Measurements from ENCODE around the gene ZNF200.
"Not testable (repeated sequence)": the region's sequence is repeated elsewhere in the genome, so short reads cannot be mapped to it uniquely, and the experiment has no call there.

Gene ZNF200

DNA sequence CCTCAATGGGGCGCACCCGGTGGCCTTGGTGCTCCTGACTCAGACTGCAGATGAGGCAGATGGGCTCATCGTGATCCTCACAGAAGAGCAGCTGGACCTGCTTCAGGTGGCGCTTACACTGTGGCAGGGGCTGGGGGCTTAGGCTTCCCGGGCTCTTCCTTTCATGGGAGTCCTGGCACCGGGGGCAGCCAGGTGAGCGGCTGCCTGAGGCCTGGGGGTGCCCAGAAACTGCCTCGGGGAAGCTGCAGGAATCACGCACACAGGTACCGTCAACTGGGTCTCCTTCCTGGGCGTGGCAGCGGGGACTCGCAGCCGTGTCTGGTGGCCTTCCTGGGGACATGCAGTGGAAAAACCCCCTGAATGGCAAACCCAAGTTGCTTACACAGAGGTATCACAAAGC, 14.5 kb upstream of the ZNF200 start:
- DNase-seq (ENCODE audit: low spot score): no peak

DNA sequence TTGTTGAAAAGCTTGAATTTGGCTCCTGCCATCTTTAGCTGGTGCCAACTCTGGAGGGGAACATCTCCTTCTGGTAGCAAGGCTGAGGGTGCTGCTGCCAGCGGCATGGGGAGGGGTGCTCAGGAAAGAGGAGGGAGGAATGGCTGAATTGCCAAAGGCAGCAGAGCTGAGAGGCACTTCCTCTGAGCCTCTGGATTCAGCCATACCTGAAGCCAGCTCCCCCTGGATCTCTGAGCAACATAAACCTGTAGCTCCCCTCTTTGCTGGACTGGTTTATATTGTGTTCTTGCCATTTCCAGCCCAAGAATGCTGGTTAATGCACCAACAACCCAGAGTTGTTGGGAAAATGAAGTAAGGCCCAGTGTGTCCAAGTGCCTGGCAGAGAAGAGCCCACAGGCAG, 14.1 kb upstream of the ZNF200 start:
- no peak for DNase-seq (ENCODE audit: low spot score)

DNA sequence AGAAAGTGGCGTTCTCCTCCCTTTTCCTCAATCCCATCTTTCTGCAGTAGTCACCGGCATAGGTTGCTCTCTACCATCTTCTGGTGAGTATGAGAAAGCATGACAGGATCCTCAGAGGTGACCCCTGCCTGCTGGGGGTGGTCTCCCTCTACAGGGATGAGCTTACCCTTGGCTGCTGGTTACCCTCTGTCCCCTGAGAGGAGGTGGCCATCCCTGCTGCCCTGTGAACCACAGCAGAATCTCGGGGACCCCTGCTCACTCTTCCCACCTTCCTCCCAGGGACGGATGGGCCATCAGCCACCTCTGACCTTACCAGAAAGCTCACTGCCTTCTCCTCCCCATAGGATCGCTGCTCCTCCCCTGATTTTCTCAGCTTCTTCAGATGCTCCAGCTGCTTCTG, 13.6 kb upstream of the ZNF200 start:
- DNase-seq (ENCODE audit: low spot score): no peak

DNA sequence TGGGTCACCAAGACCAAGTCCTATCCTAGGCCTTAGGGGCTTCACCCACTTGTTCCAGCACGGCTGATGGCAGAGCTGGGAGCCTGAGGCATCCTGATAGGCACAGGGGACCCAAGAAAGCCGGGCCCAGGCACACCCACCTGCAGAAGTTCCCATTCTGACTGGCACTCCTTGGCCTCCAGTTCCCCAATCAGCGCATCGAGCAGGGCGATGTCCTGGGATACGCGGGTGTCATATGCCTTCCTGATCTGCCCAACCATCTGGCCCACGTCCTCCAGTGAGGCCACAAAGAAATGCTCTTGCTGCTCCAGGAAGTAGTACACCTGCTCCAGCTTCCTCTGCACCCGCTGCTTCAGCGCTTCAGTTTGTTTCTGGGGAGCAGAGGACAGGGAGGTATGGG, 11.9 kb upstream of the ZNF200 start:
- DNase-seq (ENCODE audit: low spot score): no peak

DNA sequence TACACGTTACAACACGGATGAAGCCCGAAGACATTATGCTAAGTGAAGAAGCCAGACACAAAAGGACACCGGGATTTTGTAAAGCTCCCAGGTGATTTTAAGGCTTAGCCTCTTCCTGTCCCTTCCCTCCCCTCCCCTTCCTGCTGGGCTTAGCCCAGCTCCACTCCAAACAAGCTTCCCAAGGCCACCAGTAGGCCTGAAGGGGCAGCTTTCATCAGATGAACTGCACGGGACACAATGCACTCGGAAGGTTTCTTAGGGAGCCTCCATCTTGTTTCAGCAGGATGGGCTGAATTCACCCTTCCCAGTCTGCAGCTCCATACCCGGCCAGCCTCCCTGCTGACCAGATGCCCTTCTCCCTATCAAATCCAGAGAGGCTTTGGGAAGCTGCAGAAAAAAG, 11.0 kb upstream of the ZNF200 start:
- DNase-seq (ENCODE audit: low spot score): no peak

DNA sequence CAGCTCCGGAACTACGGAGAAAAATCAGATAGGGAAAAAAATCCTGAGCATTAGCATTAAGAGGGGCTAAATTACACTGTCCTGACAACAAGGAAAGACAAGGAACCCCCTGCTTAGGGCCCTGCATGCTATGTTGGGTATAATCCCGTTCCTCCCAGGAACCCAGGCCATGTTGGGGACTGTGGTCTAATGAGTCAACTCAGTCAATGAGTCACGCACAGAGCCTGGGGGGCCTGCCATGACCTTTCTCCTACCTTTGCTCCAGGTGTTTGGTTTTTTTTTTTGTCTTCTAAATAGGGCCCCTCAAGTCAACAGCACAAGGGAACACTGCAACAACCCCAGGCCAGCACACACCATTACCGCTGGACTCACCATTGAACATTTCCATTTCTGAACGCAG, 8.9 kb upstream of the ZNF200 start:
- DNase-seq (ENCODE audit: low spot score): no peak

DNA sequence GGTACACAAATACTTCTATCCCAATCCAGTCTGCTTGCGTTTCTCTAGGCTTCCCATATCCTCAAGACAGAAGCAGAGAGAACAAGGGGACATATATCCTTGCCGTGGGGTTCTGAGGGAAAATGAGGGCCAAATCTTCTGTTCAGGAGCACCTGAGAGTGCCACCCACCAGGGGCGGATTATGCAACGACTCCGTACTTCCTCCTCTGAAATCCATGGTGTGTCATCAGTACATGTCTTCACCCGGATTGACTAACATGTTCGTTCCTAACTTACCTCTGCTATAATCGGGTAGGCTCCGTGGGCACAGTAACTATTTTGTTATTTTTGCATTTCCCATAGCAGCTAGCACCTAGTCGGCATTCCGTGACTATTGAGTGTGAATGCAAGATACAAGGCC, 7.8 kb upstream of the ZNF200 start:
- no peak for DNase-seq (ENCODE audit: low spot score)

DNA sequence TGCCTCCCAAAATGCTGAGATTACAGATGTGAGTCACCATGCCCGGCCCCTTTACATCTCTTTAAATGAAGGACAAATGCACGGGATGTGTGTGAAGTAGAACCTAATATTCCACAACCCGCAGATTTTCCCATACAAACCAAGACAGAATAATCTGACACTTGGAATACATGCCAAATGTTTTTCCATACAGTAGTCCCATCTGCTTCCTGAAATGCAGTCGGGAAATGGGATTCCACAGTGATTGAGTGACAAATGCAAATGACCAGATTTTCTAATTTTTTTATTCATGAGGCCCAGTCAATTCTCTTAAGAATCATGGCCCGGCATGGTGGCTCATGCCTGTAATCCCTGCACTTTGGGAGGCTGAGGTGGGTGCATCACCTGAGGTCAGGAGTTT, 6.8 kb upstream of the ZNF200 start:
- no peak for DNase-seq (ENCODE audit: low spot score)

DNA sequence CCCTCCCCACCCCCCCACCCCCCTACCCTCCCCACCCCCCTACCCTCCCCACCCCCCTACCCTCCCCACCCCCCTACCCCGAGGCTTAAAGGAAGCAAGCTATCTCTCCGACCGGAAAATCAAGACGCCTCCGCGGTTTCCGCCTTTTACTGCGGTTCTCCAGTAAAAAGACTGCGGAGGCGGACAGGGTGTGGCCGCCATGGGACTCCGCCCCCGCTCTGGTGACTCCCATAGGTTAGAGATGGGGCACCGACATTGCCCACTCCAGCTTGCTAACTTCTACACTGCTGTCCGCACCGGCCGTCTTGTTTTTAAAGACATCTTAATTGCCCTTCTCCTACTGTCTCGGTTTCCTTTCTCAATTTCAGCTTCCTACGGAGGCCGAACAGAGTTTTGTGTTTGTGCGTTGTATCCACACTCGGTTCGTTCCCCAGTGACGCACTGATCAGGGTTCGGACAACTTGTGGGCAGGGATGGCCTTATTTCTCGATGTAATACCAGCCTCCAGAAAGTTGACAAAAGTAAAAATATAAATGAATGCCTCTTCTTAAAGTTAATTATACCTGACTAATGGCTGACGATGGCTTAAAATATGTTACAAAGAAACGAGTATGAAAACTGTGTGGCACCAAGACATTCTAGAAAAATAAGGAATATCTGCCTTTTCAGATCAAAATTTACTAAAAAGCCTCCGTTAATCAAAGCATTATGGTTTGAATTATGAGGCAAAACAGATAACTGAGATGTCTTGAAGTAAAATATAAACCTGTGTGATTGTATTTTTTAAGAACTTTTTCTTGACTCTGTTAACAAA, 1.1 kb upstream of the ZNF200 start:
- DNase-seq (ENCODE audit: low spot score): no peak

DNA sequence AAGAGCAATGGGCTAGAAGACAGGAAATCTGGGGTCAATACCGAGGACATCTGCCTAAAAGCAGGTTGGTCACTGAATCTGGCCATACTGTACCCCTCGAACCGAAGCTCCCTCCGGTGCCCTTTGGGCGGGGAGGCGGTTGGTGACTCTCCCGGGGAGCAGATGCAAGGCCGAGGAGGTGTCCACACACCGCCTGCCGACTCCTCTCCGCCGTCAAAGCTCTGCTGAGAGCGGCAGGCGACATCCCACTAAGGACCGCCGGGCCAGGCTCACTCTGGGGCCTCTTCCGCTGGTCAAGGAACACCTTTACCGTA, 458 bp downstream of the ZNF200 start:
- no peak for DNase-seq (ENCODE audit: low spot score)

DNA sequence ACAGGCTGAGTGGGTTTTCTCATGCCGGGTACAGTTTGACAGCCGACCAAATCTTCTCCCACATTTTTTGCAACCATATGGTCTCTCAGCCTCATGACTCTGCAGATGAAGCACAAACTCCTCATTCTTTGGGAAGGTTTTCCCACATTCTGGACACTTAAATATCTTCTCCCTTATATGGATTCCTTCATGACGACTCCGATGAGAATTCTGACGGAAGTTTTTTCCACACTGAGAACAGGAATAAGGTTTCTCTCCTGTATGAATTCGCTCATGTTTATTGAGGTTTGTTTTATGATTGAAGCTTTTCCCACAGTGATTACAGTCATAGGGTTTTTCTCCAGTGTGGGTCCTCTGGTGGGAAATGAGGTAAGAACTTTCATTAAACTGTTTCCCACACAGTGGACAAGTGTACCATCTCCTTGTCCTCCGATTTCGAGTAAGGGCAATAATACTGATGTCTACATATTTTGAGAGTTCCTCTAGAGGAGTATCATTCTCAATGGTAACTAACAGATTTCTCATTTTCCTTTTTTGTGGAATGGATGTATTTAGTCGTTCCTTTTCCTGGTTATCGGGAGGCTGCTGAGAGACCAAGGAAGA, 10.9 kb downstream of the ZNF200 start:
- no peak for DNase-seq (ENCODE audit: low spot score)

DNA sequence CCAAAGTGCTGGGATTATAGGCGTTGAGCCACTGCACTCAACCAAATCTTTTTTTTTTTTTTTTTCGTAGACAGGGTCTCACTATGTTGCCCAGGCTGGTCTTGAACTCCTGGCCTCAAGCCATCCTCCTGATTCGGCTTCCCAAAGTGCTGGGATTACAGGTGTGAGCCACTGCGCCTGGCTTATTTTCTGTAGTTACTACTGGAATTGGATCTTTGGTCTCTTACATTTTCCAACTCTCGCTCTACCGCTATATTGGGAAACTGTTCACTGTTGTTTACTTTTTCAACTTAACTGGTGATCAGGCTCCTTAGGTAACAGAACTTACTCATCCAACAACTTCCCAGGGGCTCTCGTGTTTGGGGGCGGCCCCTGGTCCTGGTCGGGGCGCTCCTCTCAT, 14.1 kb downstream of the ZNF200 start:
- no peak for DNase-seq (ENCODE audit: low spot score)

DNA sequence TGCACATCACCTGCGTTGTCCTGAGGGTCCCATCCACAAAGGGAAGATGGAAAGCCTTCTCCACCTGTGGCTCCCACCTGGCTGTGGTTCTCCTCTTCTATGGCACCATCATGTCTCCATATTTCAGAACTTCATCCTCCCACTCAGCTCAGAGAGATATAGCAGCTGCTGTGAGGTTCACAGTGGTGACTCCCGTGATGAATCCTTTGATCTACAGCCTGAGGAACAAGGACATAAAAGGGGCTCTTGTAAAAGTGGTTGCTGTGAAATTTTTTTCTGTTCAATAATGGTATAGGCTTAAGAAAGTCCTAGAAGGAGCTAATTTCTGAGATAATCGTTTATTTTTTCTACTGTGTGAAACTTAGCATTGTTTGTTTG, 18.7 kb downstream of the ZNF200 start:
- no peak for DNase-seq (ENCODE audit: low spot score)

DNA sequence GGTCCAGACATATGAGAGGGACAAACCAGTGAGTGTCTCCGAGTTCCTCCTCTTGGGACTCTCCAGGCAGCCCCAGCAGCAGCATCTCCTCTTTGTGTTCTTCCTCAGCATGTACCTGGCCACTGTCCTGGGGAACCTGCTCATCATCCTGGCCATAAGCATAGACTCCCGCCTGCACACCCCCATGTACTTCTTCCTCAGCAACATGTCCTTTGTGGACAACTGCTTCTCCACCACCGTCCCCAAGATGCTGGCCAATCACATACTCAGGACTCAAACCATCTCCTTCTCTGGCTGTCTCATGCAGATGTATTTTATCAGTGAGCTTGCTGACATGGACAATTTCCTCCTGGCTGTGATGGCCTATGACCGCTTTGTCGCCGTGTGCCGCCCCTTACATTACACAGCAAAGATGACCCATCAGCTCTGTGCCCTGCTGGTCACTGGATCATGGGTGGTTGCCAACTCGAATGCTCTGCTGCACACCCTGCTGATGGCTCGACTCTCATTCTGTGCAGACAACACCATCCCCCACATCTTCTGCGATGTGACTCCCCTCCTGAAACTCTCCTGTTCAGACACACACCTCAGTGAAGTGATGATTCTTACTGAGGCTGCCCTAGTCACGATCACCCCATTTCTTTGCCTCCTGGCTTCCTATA, 19.2 kb downstream of the ZNF200 start:
- DNase-seq (ENCODE audit: low spot score): no peak

DNA sequence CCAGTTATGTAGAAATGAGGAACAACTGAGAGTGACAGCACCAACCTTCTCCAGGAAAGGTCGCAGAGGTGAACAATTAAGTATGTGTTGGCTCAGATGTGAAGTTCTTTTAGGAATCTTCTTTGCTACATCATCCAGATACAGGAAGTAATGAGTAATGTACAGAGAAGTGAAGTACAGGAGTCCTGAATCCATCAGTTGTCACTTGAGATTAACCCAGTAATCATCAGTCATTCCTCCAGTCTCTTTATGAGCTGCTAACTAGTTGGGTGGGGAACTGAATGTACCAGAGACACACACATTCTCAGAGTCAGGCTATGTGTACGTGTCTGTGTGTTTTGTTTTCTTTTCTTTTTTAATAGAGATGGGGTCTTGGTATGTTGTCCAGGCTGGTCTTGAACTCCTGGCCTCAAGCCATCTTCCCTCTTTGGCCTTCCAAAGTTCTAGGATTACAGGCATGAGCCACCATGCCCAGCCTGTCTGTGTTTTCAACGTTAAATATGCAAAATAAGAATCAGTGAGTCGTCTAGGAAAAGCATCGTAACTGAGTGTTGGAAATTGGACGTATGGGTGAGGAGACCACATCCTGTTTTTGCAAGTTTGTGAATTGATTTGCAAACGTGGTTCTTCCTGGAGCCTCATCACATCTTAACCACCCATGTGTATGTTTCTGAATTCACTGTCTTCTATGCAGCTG, 19.9 kb downstream of the ZNF200 start:
- no peak for DNase-seq (ENCODE audit: low spot score)

DNA sequence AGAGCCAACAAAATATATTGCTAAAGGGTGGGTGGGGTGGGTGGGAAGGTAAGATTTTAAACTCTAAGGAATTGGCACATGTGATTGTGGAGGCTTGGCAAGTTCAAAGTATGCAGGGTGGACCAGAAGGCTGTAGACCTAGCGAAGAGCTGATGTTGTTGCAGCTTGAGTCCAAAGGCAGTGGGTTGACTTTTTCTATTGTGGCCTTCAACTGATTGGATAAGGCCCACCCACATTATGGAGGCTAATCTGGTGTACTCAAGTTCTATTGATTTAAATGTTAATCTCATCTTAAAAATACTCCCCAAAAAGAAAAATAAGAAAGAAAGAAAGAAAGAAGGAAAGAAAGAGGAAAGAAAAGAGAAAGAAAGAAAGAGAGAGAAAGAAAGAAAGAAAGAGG, 22.4 kb downstream of the ZNF200 start:
- no peak for DNase-seq (ENCODE audit: low spot score)

DNA sequence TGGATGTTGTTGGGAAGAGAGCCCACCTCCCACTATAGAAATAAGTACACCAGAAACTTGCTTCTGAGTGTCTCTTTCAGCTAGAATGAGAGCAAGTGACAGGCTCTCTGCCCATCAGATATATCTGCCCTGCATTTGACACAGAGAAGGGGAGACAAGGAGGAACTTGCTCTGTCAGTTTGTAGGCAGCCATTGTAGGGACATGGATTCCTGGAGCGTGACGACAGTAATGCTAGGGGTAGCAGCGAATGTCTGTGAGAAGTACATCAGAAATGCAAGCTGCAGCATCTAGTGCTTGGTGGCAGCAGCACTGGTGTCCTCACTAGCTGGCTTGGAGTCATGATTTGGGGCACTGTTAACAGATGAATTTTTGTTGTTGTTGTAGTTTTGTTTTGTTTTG, 23.0 kb downstream of the ZNF200 start:
- DNase-seq (ENCODE audit: low spot score): no peak

DNA sequence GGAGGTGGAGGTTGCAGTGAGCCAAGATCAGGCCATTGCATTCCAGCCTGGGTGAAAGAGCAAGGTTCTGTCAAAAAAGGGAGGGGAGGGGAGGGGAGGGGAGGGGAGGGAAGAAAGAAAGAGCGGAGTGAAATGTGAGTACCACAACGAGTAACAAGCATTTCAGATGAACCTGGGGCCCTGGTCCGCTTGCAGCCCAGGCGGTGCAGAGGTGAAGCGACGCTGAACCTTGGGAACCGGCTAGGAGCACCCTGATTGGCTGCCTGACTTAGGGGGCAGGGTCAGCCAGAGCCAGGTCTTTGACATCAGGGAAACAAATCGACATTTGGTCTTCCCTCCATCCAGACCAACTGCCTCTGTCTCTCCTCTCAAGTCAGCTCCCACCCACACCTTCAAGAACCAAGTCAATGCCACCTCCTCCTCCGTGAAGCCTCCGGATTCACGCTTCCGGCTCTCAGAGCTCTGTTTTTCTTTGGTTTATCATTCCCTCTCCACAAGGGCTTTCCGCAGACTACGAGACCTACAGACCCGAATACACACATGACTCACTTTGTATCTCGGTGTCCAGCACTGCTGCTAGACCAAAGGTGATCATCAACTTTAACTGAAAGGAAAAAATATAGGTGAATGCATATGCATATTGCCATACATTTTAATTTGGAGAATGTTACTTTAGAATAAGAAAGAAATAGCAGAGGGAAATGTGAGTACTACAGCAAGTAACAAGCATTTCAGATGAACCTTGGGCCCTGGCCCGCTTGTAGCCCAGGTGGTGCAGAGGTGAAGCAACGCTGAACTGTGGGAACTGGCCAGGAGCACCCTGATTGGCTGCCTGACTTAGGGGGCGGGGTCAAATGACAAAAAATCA, 27.6 kb downstream of the ZNF200 start:
- DNase-seq (ENCODE audit: low spot score): no peak

DNA sequence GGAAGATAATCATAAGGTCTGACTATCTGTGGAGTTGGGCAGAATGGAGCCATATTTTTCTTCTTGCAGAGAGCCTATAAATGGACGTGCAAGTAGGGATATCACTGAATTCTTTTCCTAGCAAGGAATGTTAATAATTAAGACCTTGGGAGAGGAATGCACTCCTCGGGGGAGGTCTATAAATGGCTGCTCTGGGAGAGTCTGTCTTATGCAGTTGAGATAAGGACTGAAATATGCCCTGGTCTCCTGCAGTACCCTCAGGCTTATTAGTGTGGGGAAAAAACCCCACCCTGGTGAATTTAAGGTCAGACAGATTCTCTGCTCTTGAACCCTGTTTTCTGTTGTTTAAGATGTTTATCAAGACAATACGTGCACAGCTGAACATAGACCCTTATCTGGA, 29.0 kb downstream of the ZNF200 start:
- not testable (repeated sequence) for DNase-seq (ENCODE audit: low spot score)

DNA sequence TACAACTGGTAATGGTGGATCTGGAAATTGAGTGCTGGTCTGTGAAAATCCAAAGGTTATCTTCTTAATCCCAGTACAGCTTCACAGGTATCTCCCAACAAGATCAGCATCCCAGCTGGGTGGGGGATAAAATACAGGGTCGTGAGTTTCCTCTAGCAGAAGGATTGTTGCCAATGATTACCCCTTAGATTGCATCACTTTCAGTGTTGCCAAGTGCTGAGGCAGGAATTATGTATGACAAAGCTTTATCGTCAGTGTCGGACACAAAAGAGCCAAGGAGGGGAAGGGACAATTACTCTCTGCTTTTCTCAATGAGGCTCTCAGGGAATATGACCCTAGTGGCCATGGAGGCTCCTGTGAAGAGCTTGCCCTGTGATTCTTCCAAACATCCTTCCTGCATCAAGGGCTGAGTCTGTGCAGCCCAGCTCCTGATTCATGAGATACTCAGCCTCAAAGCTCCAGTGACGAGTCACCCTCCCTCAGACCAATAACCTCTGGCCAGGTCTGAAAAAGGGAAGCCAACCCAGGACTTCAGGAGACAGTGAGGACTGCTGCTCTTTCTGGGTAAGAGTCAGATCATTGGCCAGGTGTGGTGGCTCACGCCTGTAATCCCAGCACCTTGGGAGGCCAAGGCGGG, 31.9 kb downstream of the ZNF200 start:
- DNase-seq (ENCODE audit: low spot score): no peak

DNA sequence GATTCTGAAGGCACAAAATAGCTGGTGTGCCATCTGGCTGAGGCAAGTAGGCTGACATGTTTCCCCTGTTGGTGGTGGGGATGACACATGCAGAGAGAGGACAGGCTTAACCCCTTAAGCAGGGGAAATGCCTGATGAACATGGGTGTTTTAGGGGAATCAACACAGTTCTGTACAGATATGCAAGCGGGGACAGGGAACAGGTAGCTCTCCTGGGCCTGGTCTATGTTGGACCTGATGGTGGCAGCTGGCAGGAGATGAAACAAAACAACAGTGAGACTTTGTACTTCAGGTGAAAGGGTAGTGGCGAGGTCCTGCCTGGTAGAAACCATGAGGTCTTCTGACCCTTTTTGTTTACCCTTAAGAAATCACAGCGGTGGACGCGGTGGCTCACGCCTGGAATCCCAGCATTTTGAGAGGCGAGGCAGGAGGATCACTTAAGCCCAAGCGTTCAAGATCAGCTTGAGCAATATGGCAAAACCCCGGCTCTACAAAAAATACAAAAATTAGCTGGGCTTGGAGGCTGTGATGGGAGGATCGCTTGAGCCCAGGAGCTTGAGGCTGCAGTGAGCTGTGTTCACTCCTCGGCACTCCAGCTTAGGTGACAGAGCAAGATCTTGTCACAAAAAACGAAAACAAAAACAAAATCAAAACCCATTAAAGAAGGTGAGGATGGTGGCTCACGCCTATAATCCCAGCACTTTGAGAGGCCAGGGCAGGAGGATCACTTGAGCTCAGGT, 36.5 kb downstream of the ZNF200 start:
- no peak for DNase-seq (ENCODE audit: low spot score)
